ENCODE measurements around the gene TRAP1.

DNA sequence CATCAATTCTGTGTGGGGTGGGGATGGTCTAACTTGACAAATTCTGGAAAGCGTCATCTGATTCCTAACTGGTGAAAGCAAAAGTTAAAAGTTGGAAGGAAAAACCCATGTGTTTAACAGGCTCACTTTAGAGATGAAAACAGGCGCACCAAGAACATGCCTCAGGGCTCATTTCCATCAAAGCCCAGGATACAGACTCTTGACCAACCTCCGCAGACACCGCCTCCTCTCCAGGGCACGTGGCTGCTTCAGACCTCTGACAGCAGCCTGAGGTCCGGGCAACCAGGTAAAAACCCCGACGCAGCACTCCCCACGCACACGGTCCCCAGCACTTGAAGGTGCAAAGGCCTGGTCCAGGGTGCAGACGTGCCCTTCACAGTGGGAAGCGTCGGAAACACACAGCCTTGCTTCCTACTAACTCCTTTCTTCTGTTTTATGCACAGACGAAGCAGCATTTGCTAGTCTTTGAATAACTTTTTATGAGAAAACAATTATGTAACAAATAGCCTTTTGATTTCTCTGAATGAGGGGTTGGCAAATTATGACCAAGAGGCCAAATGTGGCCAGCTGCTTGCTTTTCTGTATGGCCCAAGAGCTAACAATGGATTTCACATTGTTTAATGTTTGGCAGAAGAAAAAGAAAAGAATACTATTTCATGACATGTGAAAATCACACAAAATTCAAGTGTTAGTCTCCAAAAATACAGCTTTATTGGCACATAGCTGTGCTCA, 44.2 kb upstream of the TRAP1 start:
- TF ChIP-seq CTCF (IDR thresholded peaks at IDR 0.05; ENCODE audit: low read depth, low read length): no peak
- no peak for TF ChIP-seq EZH2phosphoT487 (IDR thresholded peaks at IDR 0.05; ENCODE audit: low read depth)
